Ishikawa (cell line): Measurements from ENCODE around the gene ATP2A3.

Experiments used
- TCF12 ChIP-seq: IDR thresholded peaks from 2 replicates; pipeline ENCODE4 v1.6.1; 2012; ENCODE audit warnings: low read depth
- TF ChIP-seq, protein P1 (sequence below): IDR thresholded peaks from 2 replicates; pipeline ENCODE4 v1.6.1; 2012

GRCh38 chr17:4006745-4007211 is 42.5 kb upstream of the ATP2A3 start:
- TF ChIP-seq, protein P1, sequence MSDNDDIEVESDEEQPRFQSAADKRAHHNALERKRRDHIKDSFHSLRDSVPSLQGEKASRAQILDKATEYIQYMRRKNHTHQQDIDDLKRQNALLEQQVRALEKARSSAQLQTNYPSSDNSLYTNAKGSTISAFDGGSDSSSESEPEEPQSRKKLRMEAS: no peak
- TF ChIP-seq TCF12: no peak
